HUES64 (cell line): ENCODE data around the gene MINDY4.

Experiments used
- H3K27ac ChIP-seq: 2 replicates; pipeline ENCODE4 v1.7.0; 2013; ENCODE audit warnings: low read depth, low read length, inconsistent platforms
- H3K27me3 ChIP-seq: 2 replicates; pipeline ENCODE4 v1.6.1; 2013; ENCODE audit warnings: mild to moderate bottlenecking, low read length; ENCODE audit not compliant: insufficient read depth
- H3K36me3 ChIP-seq: 2 replicates; pipeline ENCODE4 v1.6.1; 2013; ENCODE audit warnings: mild to moderate bottlenecking, low read length; ENCODE audit not compliant: insufficient read depth
- H3K4me1 ChIP-seq: 2 replicates; pipeline ENCODE4 v1.6.1; 2013; ENCODE audit warnings: mild to moderate bottlenecking, low read length, moderate library complexity; ENCODE audit not compliant: insufficient read depth
- H3K4me3 ChIP-seq: 2 replicates; pipeline ENCODE4 v1.5.1; 2013; ENCODE audit warnings: mild to moderate bottlenecking, low read length, moderate library complexity
- H3K9ac ChIP-seq: 2 replicates; pipeline ENCODE4 v1.6.1; 2013; ENCODE audit warnings: mild to moderate bottlenecking, low read depth, low read length
- H3K9me3 ChIP-seq: 2 replicates; pipeline ENCODE4 v1.6.1; 2013; ENCODE audit warnings: low read depth, low read length; ENCODE audit not compliant: insufficient read depth
- WGBS: fragments of 150-250, 120-280 bp; methylation state at CpG from one replicate; pipeline ENCODE4 v1.1.7; 2013; ENCODE audit warnings: missing lambda C conversion rate; 5-methylcytosine and 5-hydroxymethylcytosine counted together

The MINDY4 gene

DNA sequence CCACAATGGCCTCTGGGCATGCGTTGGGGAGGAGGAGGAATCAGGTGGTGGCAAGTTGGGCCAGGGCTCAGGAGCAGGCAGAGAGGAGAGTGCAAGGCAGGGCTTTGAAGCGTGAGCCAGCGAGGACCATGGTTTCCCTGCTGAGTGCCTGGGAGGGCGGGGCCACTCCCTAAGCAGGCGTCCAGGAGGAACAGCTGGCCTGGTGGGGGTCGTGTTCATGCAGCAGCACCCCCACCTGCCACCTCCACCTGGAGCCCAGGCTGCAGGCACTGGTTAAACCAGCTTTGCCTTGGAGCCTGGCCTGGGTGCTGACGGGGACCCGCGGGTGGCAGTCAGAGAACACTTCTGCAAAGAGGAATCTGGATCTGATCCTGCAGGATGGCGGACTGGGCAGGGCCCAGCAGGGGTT, 116.3 kb downstream of the MINDY4 start:
- Histone ChIP-seq H3K4me3 (no peak overlapping the region), H3K27me3 (no peaks in the 10 kb centered on the region), H3K27ac (no peak overlapping the region), H3K9ac (no peak overlapping the region), H3K36me3 (no peaks in the 10 kb centered on the region), H3K4me1 (peaks cover 17% of the 10 kb centered on the region), H3K9me3 (no peaks in the 10 kb centered on the region)
- WGBS: 37% methylated on average over 10 of the region's 10 CpGs

DNA sequence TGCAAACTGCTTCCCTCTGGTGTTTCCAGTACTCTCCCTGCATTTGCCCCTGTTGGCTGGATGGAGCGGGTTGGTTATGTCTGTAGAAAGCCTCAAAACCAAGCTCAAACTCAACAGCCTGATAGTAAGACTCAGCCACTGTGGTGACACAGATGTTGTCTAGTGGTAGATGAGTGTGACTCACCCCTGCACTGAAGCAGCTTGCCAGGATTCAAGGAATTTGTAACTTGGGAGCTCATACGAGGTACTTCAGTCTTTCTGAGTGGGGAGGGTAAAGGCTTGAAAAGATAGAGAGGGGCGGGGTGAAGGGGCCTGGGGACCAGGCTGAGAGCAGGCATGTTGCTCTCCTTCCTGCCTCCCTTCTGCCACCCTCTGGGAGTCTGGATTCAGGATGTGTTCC, 117.5 kb downstream of the MINDY4 start:
- H3K9ac ChIP-seq: no peak overlapping the region
- WGBS: 53% methylated on average over 3 of the region's 3 CpGs
- no peak overlapping the region for H3K4me3 ChIP-seq
- H3K27ac ChIP-seq: no peak overlapping the region
- H3K4me1 ChIP-seq: peaks cover 17% of the 10 kb centered on the region
- H3K9me3 ChIP-seq: no peaks in the 10 kb centered on the region
- H3K36me3 ChIP-seq: no peaks in the 10 kb centered on the region
- H3K27me3 ChIP-seq: no peaks in the 10 kb centered on the region

GRCh38 chr7:30890226-30890625, 119.0 kb downstream of the MINDY4 start:
- Histone ChIP-seq H3K9ac (no peak overlapping the region), H3K36me3 (no peaks in the 10 kb centered on the region), H3K27me3 (no peaks in the 10 kb centered on the region), H3K4me1 (peaks cover 17% of the 10 kb centered on the region), H3K4me3 (no peak overlapping the region), H3K27ac (no peak overlapping the region), H3K9me3 (no peaks in the 10 kb centered on the region)
- 91% methylated on average over 7 of the region's 7 CpGs for WGBS

DNA sequence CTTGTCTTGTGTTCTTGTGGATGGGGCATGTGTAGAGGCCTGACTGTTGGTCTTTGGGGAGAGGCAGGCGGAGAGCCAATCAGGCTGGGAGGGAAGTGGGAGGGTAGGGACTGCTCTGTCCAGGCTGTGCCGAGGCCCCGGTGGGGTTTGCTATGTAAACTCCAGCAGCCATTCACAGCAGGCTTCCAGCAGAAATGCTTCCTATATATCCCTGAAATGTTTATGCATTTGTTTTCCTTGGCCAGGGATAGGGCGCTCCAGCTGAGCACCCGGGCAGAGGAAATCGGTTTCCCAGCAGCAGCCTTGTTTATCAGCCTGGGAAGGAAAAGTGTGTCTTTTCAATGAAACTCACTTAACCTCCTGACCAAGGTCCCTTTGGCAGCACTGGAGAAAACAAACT, 122.1 kb downstream of the MINDY4 start:
- H3K4me1 ChIP-seq: peaks cover 4% of the 10 kb centered on the region; the same call in 1 of the 2 replicates
- H3K36me3 ChIP-seq: no peaks in the 10 kb centered on the region
- H3K9me3 ChIP-seq: no peaks in the 10 kb centered on the region
- H3K4me3 ChIP-seq: no peak overlapping the region
- H3K27me3 ChIP-seq: no peaks in the 10 kb centered on the region
- no peak overlapping the region for H3K27ac ChIP-seq
- 79% methylated on average over 6 of the region's 6 CpGs for WGBS
- no peak overlapping the region for H3K9ac ChIP-seq

DNA sequence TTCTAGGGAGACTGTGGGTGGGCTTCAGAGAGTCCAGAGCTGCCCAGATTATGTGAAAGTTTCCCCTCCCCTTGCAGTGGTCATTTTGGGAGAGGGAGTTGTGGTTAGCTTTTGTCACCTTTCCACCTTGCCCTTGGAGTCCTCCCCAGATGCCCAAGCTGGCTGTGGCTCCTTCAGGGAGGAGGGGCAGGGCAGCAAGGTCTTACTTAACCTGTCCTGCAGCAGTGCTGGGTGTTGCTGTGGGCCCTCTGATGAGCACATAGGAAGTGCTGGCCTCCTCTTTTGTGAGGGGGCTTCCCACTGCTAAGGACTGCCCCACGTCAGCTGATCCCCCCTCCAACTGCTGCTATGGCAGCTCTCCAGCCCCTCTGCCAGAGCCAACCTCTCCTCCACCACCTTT, 122.8 kb downstream of the MINDY4 start:
- H3K27me3 ChIP-seq: no peaks in the 10 kb centered on the region
- H3K4me1 ChIP-seq: no peaks in the 10 kb centered on the region
- WGBS: 91% methylated on average over 1 of the region's 1 CpG
- no peaks in the 10 kb centered on the region for H3K9me3 ChIP-seq
- no peak overlapping the region for H3K27ac ChIP-seq
- no peak overlapping the region for H3K9ac ChIP-seq
- H3K4me3 ChIP-seq: no peak overlapping the region
- H3K36me3 ChIP-seq: no peaks in the 10 kb centered on the region

DNA sequence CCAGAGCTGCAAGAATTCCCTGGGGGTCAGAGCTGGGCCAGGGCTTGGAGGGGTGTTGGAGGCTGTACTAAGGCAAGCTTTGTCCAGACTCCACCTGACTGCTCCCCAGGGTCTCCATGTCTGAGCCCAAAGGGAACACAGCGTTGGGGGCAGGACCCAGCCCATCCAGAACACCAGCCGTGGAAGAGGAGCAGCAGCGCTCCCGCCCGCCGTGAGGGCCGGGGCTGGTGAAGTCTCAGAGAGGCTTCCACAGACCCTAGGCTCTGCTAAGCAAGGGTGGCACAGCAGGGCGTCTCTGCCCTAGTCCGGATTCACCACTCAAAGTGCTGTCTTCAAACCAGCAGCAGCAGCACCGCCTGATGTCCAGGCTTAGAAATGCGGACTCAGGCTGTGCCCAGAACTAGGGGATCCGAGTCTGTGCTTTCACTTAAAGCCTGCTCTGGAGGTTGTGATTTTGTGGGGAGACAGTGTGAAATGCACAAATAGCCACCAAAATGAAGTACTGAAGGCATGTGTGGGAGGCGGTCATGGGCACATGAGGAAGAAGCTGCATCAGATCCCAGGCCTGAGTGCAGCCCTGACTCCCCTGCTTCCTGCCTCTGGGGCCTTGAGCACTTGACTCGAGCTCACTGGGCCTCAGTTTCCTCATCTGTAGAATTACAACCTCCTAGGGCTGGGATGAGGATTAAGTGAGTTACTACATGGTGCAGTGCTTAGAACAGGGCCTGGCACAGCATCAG, 123.8 kb downstream of the MINDY4 start:
- Histone ChIP-seq H3K27ac (no peak overlapping the region), H3K4me1 (no peaks in the 10 kb centered on the region), H3K27me3 (no peaks in the 10 kb centered on the region), H3K36me3 (no peaks in the 10 kb centered on the region), H3K9ac (no peak overlapping the region), H3K9me3 (no peaks in the 10 kb centered on the region), H3K4me3 (no peak overlapping the region)
- 87% methylated on average over 14 of the region's 14 CpGs for WGBS

GRCh38 chr7:30896036-30896435, 124.8 kb downstream of the MINDY4 start:
- WGBS: 85% methylated on average over 9 of the region's 9 CpGs
- Histone ChIP-seq H3K4me1 (no peaks in the 10 kb centered on the region), H3K9me3 (no peaks in the 10 kb centered on the region), H3K4me3 (no peak overlapping the region), H3K27ac (no peak overlapping the region), H3K27me3 (no peaks in the 10 kb centered on the region), H3K9ac (no peak overlapping the region), H3K36me3 (no peaks in the 10 kb centered on the region)

- Histone ChIP-seq H3K4me1 (no peaks in the 10 kb centered on the region), H3K9me3 (no peaks in the 10 kb centered on the region), H3K9ac (no peak overlapping the region), H3K27ac (no peak overlapping the region), H3K4me3 (no peak overlapping the region), H3K27me3 (no peaks in the 10 kb centered on the region), H3K36me3 (no peaks in the 10 kb centered on the region)
- WGBS: 82% methylated on average over 13 of the region's 13 CpGs
Measured at GRCh38 chr7:30896783-30897637, 125.8 kb downstream of the MINDY4 start.

DNA sequence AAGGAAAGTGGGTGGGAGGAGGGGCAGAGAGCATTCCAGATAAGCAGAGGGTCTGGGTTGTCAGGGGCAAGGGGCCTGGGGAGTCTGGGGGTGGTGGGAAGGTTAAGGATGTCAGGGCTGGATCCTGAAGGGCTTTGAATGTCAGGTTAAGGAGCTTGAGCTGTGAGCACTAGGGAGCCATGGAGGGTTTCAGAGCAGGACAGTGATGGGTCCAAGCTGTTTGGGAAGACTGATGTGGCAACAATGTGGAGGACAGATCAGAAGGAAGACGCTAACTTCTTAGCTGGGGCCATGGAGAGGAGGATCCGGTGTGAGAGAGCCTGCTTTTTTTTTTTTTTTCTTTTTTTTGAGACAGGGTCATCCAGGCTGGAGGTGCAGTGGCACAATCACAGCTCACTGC, 126.6 kb downstream of the MINDY4 start:
- Histone ChIP-seq H3K36me3 (no peaks in the 10 kb centered on the region), H3K9me3 (no peaks in the 10 kb centered on the region), H3K4me1 (no peaks in the 10 kb centered on the region), H3K27ac (no peak overlapping the region), H3K4me3 (no peak overlapping the region), H3K9ac (no peak overlapping the region), H3K27me3 (no peaks in the 10 kb centered on the region)
- 83% methylated on average over 2 of the region's 2 CpGs for WGBS

DNA sequence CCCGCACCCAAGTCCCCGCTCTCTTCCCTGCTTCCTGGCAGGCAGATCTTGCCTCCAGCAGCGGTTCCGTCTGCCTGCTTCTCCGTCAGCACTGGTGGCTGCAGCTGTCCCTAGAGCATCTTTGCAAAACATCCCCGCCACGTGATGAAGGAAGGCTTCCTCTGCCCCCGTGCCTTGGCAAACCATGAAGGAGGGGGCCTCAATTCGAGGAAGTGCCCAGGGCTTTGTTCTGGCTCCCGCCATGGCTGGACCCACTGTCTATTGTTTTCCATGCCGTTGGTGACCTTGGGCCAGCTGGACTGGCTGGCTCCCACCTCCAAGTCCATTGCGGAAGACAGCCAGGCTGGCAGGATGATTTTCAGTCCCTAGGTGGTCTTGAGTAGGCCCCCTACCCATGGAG, 127.2 kb downstream of the MINDY4 start:
- H3K9ac ChIP-seq: no peak overlapping the region
- 88% methylated on average over 12 of the region's 12 CpGs for WGBS
- H3K4me3 ChIP-seq: no peak overlapping the region
- H3K9me3 ChIP-seq: no peaks in the 10 kb centered on the region
- H3K4me1 ChIP-seq: no peaks in the 10 kb centered on the region
- H3K36me3 ChIP-seq: no peaks in the 10 kb centered on the region
- H3K27ac ChIP-seq: no peak overlapping the region
- no peaks in the 10 kb centered on the region for H3K27me3 ChIP-seq

GRCh38 chr7:30899066-30899465, 127.8 kb downstream of the MINDY4 start:
- no peaks in the 10 kb centered on the region for H3K9me3 ChIP-seq
- H3K4me3 ChIP-seq: no peak overlapping the region
- 94% methylated on average over 7 of the region's 7 CpGs for WGBS
- no peaks in the 10 kb centered on the region for H3K27me3 ChIP-seq
- no peaks in the 10 kb centered on the region for H3K4me1 ChIP-seq
- no peak overlapping the region for H3K9ac ChIP-seq
- H3K27ac ChIP-seq: no peak overlapping the region
- H3K36me3 ChIP-seq: no peaks in the 10 kb centered on the region
